Karpas-422 (cell line): Measurements from ENCODE around the gene NDUFAF3. TPM values are rescaled to one million over a fixed set of nuclear protein-coding genes. Genes with fewer than 3 reads are reported as not detected.
A peak's percentile ranks its signal among the peaks of the same experiment; 100 is the strongest.

ENCODE experiments used
- DNase-seq: peaks from one replicate; pipeline ENCODE4 v3.0.0-alpha.2; 2015
- H2AFZ ChIP-seq: fragments of 200-600 bp; sonication (generic); 2 replicates; pipeline ENCODE4 v1.6.1; 2014; ENCODE audit warnings: antibody characterized with exemption, low read length, mixed read lengths
- H3K27ac ChIP-seq: fragments of 200-600 bp; sonication (generic); 2 replicates; pipeline ENCODE4 v1.5.1; 2014; ENCODE audit warnings: mild to moderate bottlenecking, low read length, moderate library complexity
- H3K27me3 ChIP-seq: fragments of 200-600 bp; sonication (generic); 2 replicates; pipeline ENCODE4 v1.6.1; 2014; ENCODE audit warnings: low read length, mixed read lengths
- H3K36me3 ChIP-seq: fragments of 200-600 bp; sonication (generic); 2 replicates; pipeline ENCODE4 v1.6.1; 2014; ENCODE audit warnings: low read length, mixed read lengths; ENCODE audit not compliant: insufficient read depth
- H3K4me1 ChIP-seq: fragments of 200-600 bp; sonication (generic); 2 replicates; pipeline ENCODE4 v1.6.1; 2014; ENCODE audit warnings: mild to moderate bottlenecking, low read length, mixed read lengths
- H3K4me2 ChIP-seq: fragments of 200-600 bp; sonication (generic); 2 replicates; pipeline ENCODE4 v1.6.1; 2014; ENCODE audit warnings: low read length, low read depth, mild to moderate bottlenecking; ENCODE audit not compliant: poor library complexity, severe bottlenecking
- H3K4me3 ChIP-seq: fragments of 200-600 bp; sonication (generic); 2 replicates; pipeline ENCODE4 v1.5.1; 2014; ENCODE audit warnings: mild to moderate bottlenecking, antibody characterized with exemption, low read length, mixed read lengths
- H3K79me2 ChIP-seq: fragments of 200-600 bp; sonication (generic); 2 replicates; pipeline ENCODE4 v1.6.1; 2014; ENCODE audit warnings: mild to moderate bottlenecking, low read length, mixed read lengths
- H3K9ac ChIP-seq: fragments of 200-600 bp; sonication (generic); 2 replicates; pipeline ENCODE4 v1.6.0; 2014; ENCODE audit warnings: low read length
- H3K9me2 ChIP-seq: fragments of 200-600 bp; sonication (generic), shearing (Covaris generic); replicated peaks from 2 replicates; pipeline ENCODE4 v1.6.0; 2014; ENCODE audit warnings: mild to moderate bottlenecking, low read length, moderate library complexity; ENCODE audit not compliant: insufficient read depth
- H3K9me3 ChIP-seq: fragments of 300-700, 200-600 bp; sonication (generic); 2 replicates; pipeline ENCODE4 v1.6.1; 2014; ENCODE audit warnings: low read length, mixed read lengths
- H4K20me1 ChIP-seq: fragments of 200-600 bp; sonication (generic); 2 replicates; pipeline ENCODE4 v1.6.1; 2014; ENCODE audit warnings: mild to moderate bottlenecking, antibody characterized with exemption, low read length, low read depth; ENCODE audit not compliant: insufficient read depth
- total RNA-seq: library from RNA; depleted of rRNA; stranded (reverse); fragments of >200 nt; shearing (Covaris generic); gene quantifications from 2 replicates; pipeline ENCODE4 v1.2.3, GENCODE V29; 2014; ENCODE audit warnings: low replicate concordance

Gene NDUFAF3
- total RNA-seq, 1 experiment from 2014 or later = 228 TPM

GRCh38 chr3:48985831-48986376 is 36.0 kb upstream of the NDUFAF3 start:
- H3K9me3 ChIP-seq = no peaks in the 10 kb centered on the region
- H3K4me3 ChIP-seq = no peak overlapping the region
- H3K36me3 ChIP-seq = peaks cover 13% of the 10 kb centered on the region; the same call in 1 of the 2 replicates
- H2AFZ ChIP-seq = no peak overlapping the region
- H4K20me1 ChIP-seq = no peaks in the 10 kb centered on the region
- no peak overlapping the region for H3K4me2 ChIP-seq
- no peak for DNase-seq
- no peaks in the 10 kb centered on the region for H3K9me2 ChIP-seq
- H3K4me1 ChIP-seq = peaks cover 12% of the 10 kb centered on the region
- peaks cover 24% of the 10 kb centered on the region for H3K79me2 ChIP-seq
- no peak overlapping the region for H3K9ac ChIP-seq
- H3K27ac ChIP-seq = no peak overlapping the region
- no peaks in the 10 kb centered on the region for H3K27me3 ChIP-seq

DNA sequence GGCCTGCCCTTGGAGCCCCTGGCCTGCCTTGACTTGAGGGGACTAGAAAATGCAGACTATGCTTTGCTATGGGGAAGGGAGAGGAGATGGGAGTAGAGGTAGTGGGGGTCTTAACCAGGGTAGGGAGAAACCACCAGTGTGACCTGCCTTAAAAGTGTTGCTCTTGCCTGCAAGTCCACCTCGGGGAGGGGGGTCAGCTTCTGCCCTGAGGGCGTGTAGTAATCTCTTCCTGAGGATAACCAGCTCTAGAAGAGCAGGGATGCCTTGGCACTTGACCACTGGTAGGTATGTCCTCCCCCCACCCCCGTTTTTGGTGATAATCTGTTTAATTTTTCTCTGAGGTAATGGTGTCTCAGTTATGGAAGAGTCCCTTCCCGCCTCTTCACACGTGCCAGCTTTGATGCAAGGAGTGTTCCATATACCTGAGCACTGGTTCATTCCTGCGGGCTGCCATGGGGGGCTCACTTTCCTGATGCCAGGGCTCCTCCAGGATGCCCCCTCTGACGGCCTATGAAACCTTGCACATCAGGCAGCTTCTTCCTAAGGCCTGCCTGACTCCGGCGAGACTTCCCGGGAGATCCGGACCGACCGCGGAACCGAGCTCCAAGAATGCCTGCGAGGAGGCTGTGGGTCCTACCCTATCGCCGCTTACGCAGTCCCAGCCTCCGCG is 32.7 kb upstream of the NDUFAF3 start:
- H3K9me2 ChIP-seq = no peaks in the 10 kb centered on the region
- peak overlapping the region; percentile 92 for H3K9ac ChIP-seq
- H3K27ac ChIP-seq = peak overlapping the region; percentile 75
- no peaks in the 10 kb centered on the region for H3K9me3 ChIP-seq
- H2AFZ ChIP-seq = peak overlapping the region; percentile 68; the same call in 1 of the 2 replicates
- H3K27me3 ChIP-seq = no peaks in the 10 kb centered on the region
- H3K79me2 ChIP-seq = peaks cover 52% of the 10 kb centered on the region
- H4K20me1 ChIP-seq = no peaks in the 10 kb centered on the region
- peaks cover 23% of the 10 kb centered on the region for H3K4me1 ChIP-seq
- peak overlapping the region; percentile 96 for H3K4me3 ChIP-seq
- no peak for DNase-seq
- H3K36me3 ChIP-seq = no peaks in the 10 kb centered on the region; the same call in 1 of the 2 replicates
- peak overlapping the region; percentile 91 for H3K4me2 ChIP-seq

- Histone ChIP-seq H3K9ac (peak within 1 kb of the TSS; percentile 92), H3K4me1 (peaks cover 23% of the 10 kb centered on the region), H3K79me2 (peaks cover 53% of the 10 kb centered on the region), H2AFZ (peak within 1 kb of the TSS; percentile 92), H4K20me1 (no peaks in the 10 kb centered on the region), H3K4me2 (peak within 1 kb of the TSS; percentile 91), H3K27me3 (no peaks in the 10 kb centered on the region), H3K9me3 (no peaks in the 10 kb centered on the region), H3K4me3 (peak within 1 kb of the TSS; percentile 96), H3K27ac (peak within 1 kb of the TSS; percentile 75), H3K9me2 (no peaks in the 10 kb centered on the region), H3K36me3 (no peaks in the 10 kb centered on the region; the same call in 1 of the 2 replicates)
- DNase-seq = peak; percentile 93
Measured at GRCh38 chr3:48989796-48990635, 31.9 kb upstream of the NDUFAF3 start, which contains the start of gene P4HTM. TSS of gene P4HTM (plus strand) at chr3:48990241. CDS start at chr3:48990257, 16 bp downstream.

DNA sequence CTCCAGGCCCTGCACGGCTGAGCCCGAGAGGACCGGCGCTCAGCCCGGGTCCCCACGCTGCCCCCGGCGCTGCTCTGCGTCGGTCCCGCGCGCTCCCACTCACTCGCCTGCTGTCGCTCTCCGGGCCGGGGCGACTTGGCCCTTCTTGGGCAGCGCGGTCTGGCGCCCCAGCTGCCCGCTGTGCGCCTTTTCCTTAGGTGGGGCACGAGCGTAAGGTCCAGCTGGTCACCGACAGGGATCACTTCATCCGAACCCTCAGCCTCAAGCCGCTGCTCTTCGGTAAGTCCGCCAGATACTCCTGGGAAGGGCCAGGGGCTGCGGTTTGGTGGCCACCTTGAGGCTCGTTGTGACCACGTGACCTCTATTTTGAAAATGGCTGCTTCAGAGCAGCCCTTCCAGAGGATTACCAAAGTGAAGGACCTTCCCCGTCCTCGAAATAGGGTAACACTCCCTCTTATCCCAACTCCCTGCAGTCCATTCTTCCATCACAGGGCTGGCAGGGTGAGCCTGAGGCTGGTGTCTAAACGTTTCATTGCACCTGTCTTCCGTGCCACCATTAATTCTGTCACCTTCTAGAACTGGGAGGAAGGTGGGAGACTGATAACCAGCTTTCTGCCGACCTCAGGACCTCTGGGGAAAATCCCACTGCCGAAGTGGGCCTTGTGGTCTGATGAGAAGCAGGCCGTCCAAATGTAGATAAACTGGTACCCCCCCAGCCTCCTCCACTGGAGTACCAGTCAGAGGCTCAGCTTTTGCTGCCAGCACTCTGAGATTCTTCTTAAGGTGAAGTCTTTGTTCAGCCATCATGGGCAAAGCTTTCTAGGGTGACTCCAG is 31.1 kb upstream of the NDUFAF3 start:
- peak overlapping the region; percentile 92 for H2AFZ ChIP-seq
- peak; percentile 60 for DNase-seq
- H3K4me1 ChIP-seq = peaks cover 23% of the 10 kb centered on the region
- peaks cover 58% of the 10 kb centered on the region for H3K79me2 ChIP-seq
- H3K9me2 ChIP-seq = no peaks in the 10 kb centered on the region
- H3K9ac ChIP-seq = peak overlapping the region; percentile 92
- no peaks in the 10 kb centered on the region for H3K27me3 ChIP-seq
- H3K4me2 ChIP-seq = peak overlapping the region; percentile 91
- H3K9me3 ChIP-seq = no peaks in the 10 kb centered on the region
- 0 out of 2 replicates have a peak, but pooled peaks cover 2% of the 10 kb centered on the region for H3K36me3 ChIP-seq
- peak overlapping the region; percentile 75 for H3K27ac ChIP-seq
- peak overlapping the region; percentile 96 for H3K4me3 ChIP-seq
- H4K20me1 ChIP-seq = no peaks in the 10 kb centered on the region

DNA sequence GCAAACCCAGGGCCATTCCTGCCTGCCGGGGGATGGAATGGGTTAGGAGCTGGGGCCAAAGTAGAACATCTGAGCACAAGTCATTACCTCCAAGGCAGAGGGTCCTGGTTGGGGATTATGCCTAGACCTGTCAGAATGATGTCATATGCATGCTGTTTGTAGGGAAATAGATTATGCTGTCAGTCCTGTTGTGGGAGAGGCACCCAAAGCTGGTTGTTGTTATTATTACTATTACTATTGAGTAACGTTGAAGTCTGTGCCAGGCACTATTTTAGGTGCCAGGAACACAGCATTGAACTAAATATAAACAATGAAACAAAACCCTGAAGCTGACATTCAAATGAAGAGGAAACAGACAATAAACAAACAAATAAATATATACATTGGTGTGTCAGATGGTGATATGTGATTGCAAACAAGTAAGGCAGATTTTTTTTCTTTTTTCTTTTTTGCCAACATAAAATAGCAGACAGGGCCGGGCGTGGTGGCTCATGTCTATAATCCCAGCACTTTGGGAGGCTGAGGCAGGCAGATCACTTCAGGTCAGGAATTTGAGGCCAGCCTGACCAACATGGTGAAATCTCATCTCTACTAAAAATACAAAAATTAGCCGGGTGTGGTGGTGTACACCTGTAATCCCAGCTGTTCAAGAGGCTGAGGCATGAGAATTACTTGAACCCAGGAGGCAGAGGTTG is 29.9 kb upstream of the NDUFAF3 start:
- Histone ChIP-seq H2AFZ (no peak overlapping the region), H3K4me3 (peak overlapping the region; percentile 96), H3K9me2 (no peaks in the 10 kb centered on the region), H3K36me3 (0 out of 2 replicates have a peak, but pooled peaks cover 2% of the 10 kb centered on the region), H3K9me3 (no peaks in the 10 kb centered on the region), H3K27me3 (no peaks in the 10 kb centered on the region), H3K79me2 (peaks cover 60% of the 10 kb centered on the region), H4K20me1 (no peaks in the 10 kb centered on the region), H3K4me1 (peaks cover 23% of the 10 kb centered on the region), H3K9ac (peak overlapping the region; percentile 92), H3K27ac (no peak overlapping the region), H3K4me2 (peak overlapping the region; percentile 91)
- DNase-seq = no peak

- no peak overlapping the region for H2AFZ ChIP-seq
- H3K27me3 ChIP-seq = no peaks in the 10 kb centered on the region
- no peak overlapping the region for H3K27ac ChIP-seq
- H4K20me1 ChIP-seq = no peaks in the 10 kb centered on the region
- no peaks in the 10 kb centered on the region for H3K9me2 ChIP-seq
- no peak overlapping the region for H3K9ac ChIP-seq
- no peak for DNase-seq
- peaks cover 17% of the 10 kb centered on the region for H3K4me1 ChIP-seq
- no peak overlapping the region for H3K4me2 ChIP-seq
- H3K4me3 ChIP-seq = no peak overlapping the region
- H3K79me2 ChIP-seq = peaks cover 54% of the 10 kb centered on the region
- H3K36me3 ChIP-seq = 0 out of 2 replicates have a peak, but pooled peaks cover 2% of the 10 kb centered on the region
- H3K9me3 ChIP-seq = no peaks in the 10 kb centered on the region
Measured at GRCh38 chr3:48993834-48994233, 28.1 kb upstream of the NDUFAF3 start.

DNA sequence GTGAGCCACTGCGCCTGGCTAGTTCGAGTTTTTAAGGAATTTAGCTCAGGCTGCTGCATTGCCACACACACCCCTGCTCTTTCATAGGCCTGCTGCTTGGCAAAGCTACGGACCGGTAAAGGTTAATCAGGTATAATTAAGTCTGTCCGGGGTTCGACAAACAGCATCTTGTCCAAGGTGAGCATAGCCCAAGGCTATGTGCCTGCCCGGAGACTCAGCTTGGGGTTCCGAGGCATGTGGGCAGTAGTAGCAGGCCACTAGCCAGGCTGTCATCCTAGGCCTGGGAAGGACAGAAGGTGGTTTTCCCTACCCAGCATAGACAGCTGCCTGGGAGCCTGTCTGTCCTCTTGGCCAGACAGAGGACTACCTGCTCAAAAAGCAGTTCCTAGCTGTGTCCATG is 25.3 kb upstream of the NDUFAF3 start:
- H3K27ac ChIP-seq = no peak overlapping the region
- H3K9me2 ChIP-seq = no peaks in the 10 kb centered on the region
- no peak overlapping the region for H3K9ac ChIP-seq
- H3K9me3 ChIP-seq = no peaks in the 10 kb centered on the region
- no peaks in the 10 kb centered on the region for H3K27me3 ChIP-seq
- no peak overlapping the region for H3K4me2 ChIP-seq
- H3K4me1 ChIP-seq = peaks cover 4% of the 10 kb centered on the region
- no peak overlapping the region for H3K4me3 ChIP-seq
- H2AFZ ChIP-seq = no peak overlapping the region
- H3K79me2 ChIP-seq = peaks cover 28% of the 10 kb centered on the region
- 0 out of 2 replicates have a peak, but pooled peaks cover 2% of the 10 kb centered on the region for H3K36me3 ChIP-seq
- no peaks in the 10 kb centered on the region for H4K20me1 ChIP-seq
- DNase-seq = no peak
